Smooth muscle cell (in vitro differentiated cells): Measurements from ENCODE around the gene KIF26A. TPM values are rescaled to one million over a fixed set of nuclear protein-coding genes. Genes with fewer than 3 reads are reported as not detected.

ENCODE experiments used
- DNase-seq: peaks from one replicate; lab custom pipeline; 2025; ENCODE audit not compliant: unreplicated experiment; lab: John Stamatoyannopoulos, UW
- H2AFZ ChIP-seq: fragments of 200-600 bp; sonication (generic); 2 replicates; pipeline ENCODE4 v1.6.0; 2016; ENCODE audit warnings: antibody characterized with exemption, low read depth, mild to moderate bottlenecking
- H3F3A ChIP-seq: fragments of 200-600 bp; sonication (generic); 2 replicates; pipeline ENCODE4 v1.6.0; 2017; ENCODE audit warnings: antibody characterized with exemption, low read depth
- H3K27ac ChIP-seq: fragments of 200-600 bp; sonication (generic); 2 replicates; pipeline ENCODE4 v1.5.1; 2016; ENCODE audit warnings: low read depth, mild to moderate bottlenecking
- H3K27me3 ChIP-seq: fragments of 200-600 bp; sonication (generic); 2 replicates; pipeline ENCODE4 v1.6.1; 2016; ENCODE audit warnings: low read depth, mild to moderate bottlenecking
- H3K36me3 ChIP-seq: fragments of 200-600 bp; sonication (generic); 2 replicates; pipeline ENCODE4 v1.5.1; 2016; ENCODE audit warnings: low read depth
- H3K4me1 ChIP-seq: fragments of 200-600 bp; sonication (generic); 2 replicates; pipeline ENCODE4 v1.5.1; 2016; ENCODE audit warnings: low read depth
- H3K4me2 ChIP-seq: fragments of 200-600 bp; sonication (generic); 2 replicates; pipeline ENCODE4 v1.6.0; 2016; ENCODE audit warnings: mild to moderate bottlenecking
- H3K4me3 ChIP-seq: fragments of 200-600 bp; sonication (generic); 2 replicates; pipeline ENCODE4 v1.5.1; 2016; ENCODE audit warnings: mild to moderate bottlenecking
- H3K79me2 ChIP-seq: fragments of 200-600 bp; sonication (generic); 2 replicates; pipeline ENCODE4 v1.6.0; 2016; ENCODE audit warnings: low read depth, mild to moderate bottlenecking
- H3K9ac ChIP-seq: fragments of 200-600 bp; sonication (generic); 2 replicates; pipeline ENCODE4 v1.6.0; 2016; ENCODE audit warnings: low read depth
- H3K9me3 ChIP-seq: fragments of 200-600 bp; sonication (generic); replicated peaks from 2 replicates; pipeline ENCODE4 v1.5.1; 2016; ENCODE audit warnings: low read depth
- H4K20me1 ChIP-seq: fragments of 200-600 bp; sonication (generic); 2 replicates; pipeline ENCODE4 v1.6.0; 2016; ENCODE audit warnings: low read depth
- WGBS: methylation state at CpG from one replicate; pipeline ENCODE4 v1.1.7; 2016; ENCODE audit warnings: low lambda C conversion rate; 5-methylcytosine and 5-hydroxymethylcytosine counted together
- polyA plus RNA-seq: library from polyadenylated mRNA; unstranded; fragments of >200 nt; fragmentation: Nextera tagmentation; extraction: Ambion mirVana; gene quantifications from 2 replicates; pipeline ENCODE4 v1.2.1, GENCODE V29; 2016
- total RNA-seq: library from RNA; depleted of rRNA; stranded (reverse); fragments of >200 nt; gene quantifications from 2 replicates; pipeline ENCODE4 v1.2.3, GENCODE V29; 2014
- TF ChIP-seq, protein P1 (sequence below): fragments of 200-600 bp; sonication (generic); IDR thresholded peaks from 2 replicates; pipeline ENCODE4 v1.5.1; 2017; ENCODE audit warnings: borderline replicate concordance, mild to moderate bottlenecking, antibody characterized with exemption; ENCODE audit not compliant: insufficient read depth, poor library complexity, severe bottlenecking

KIF26A gene
- total and polyA plus RNA-seq, 2 experiments from 2014 or later = 4.4 to 5.9 TPM

- WGBS = 7% methylated on average over 47 of the region's 47 CpGs
- Histone ChIP-seq H3K36me3 (no peaks in the 10 kb centered on the region), H2AFZ (no peak overlapping the region), H3K27me3 (peaks cover 41% of the 10 kb centered on the region), H3K27ac (no peak overlapping the region), H3K4me3 (peak overlapping the region; percentile 28), H4K20me1 (peaks cover 11% of the 10 kb centered on the region), H3F3A (no peaks in the 10 kb centered on the region), H3K79me2 (peaks cover 8% of the 10 kb centered on the region), H3K9me3 (no peaks in the 10 kb centered on the region), H3K4me2 (peak overlapping the region; percentile 77), H3K9ac (no peak overlapping the region), H3K4me1 (peaks cover 34% of the 10 kb centered on the region)
- no peak for DNase-seq
- TF ChIP-seq, protein P1, sequence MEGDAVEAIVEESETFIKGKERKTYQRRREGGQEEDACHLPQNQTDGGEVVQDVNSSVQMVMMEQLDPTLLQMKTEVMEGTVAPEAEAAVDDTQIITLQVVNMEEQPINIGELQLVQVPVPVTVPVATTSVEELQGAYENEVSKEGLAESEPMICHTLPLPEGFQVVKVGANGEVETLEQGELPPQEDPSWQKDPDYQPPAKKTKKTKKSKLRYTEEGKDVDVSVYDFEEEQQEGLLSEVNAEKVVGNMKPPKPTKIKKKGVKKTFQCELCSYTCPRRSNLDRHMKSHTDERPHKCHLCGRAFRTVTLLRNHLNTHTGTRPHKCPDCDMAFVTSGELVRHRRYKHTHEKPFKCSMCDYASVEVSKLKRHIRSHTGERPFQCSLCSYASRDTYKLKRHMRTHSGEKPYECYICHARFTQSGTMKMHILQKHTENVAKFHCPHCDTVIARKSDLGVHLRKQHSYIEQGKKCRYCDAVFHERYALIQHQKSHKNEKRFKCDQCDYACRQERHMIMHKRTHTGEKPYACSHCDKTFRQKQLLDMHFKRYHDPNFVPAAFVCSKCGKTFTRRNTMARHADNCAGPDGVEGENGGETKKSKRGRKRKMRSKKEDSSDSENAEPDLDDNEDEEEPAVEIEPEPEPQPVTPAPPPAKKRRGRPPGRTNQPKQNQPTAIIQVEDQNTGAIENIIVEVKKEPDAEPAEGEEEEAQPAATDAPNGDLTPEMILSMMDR = peak; percentile 26
Observed at GRCh38 chr14:104135121-104135903, 3.1 kb upstream of the KIF26A start.

GRCh38 chr14:104135904-104136471, 2.4 kb upstream of the KIF26A start:
- peaks cover 35% of the 10 kb centered on the region for H3K4me1 ChIP-seq
- H3K79me2 ChIP-seq = peaks cover 8% of the 10 kb centered on the region
- H3K4me2 ChIP-seq = peak overlapping the region; percentile 98
- H3K4me3 ChIP-seq = peak overlapping the region; percentile 69
- H3K27me3 ChIP-seq = peaks cover 41% of the 10 kb centered on the region
- H3F3A ChIP-seq = no peaks in the 10 kb centered on the region
- H3K9me3 ChIP-seq = no peaks in the 10 kb centered on the region
- 2% methylated on average over 44 of the region's 78 CpGs for WGBS
- peaks cover 16% of the 10 kb centered on the region for H4K20me1 ChIP-seq
- no peak overlapping the region for H3K9ac ChIP-seq
- H2AFZ ChIP-seq = no peak overlapping the region
- no peak overlapping the region for H3K27ac ChIP-seq
- TF ChIP-seq, protein P1 = no peak
- H3K36me3 ChIP-seq = no peaks in the 10 kb centered on the region
- DNase-seq = no peak

GRCh38 chr14:104136472-104137296, 1.7 kb upstream of the KIF26A start:
- no peak overlapping the region for H3K27ac ChIP-seq
- peak overlapping the region; percentile 69 for H3K4me3 ChIP-seq
- peak overlapping the region; percentile 98 for H3K4me2 ChIP-seq
- peaks cover 35% of the 10 kb centered on the region for H3K4me1 ChIP-seq
- no peak overlapping the region for H2AFZ ChIP-seq
- H3K36me3 ChIP-seq = no peaks in the 10 kb centered on the region
- H3K9ac ChIP-seq = no peak overlapping the region
- 8% methylated on average over 58 of the region's 77 CpGs for WGBS
- H3K27me3 ChIP-seq = peaks cover 41% of the 10 kb centered on the region
- H3K9me3 ChIP-seq = no peaks in the 10 kb centered on the region
- no peaks in the 10 kb centered on the region for H3F3A ChIP-seq
- no peak for DNase-seq
- H4K20me1 ChIP-seq = peaks cover 16% of the 10 kb centered on the region
- TF ChIP-seq, protein P1 = no peak
- H3K79me2 ChIP-seq = peaks cover 8% of the 10 kb centered on the region
